ENCODE data around the gene TPD52L2. TPM values are rescaled to one million over a fixed set of nuclear protein-coding genes. Genes with fewer than 3 reads are reported as not detected.
A peak's percentile ranks its signal among the peaks of the same experiment; 100 is the strongest.

The TPD52L2 gene
- total RNA-seq, 1 experiment from 2014 or later = 113 TPM

- Histone ChIP-seq H3K4me3 (ENCODE audit: low read depth in 2 of 2, low read length in 2 of 2) (peak within 1 kb of the TSS; percentile 53 to 63), H3K36me3 (ENCODE audit: control insufficient read depth, insufficient read depth, low read length) (no peaks in the 10 kb centered on the region), H3K27me3 (ENCODE audit: control insufficient read depth, insufficient read depth, low read length) (no peaks in the 10 kb centered on the region), H3K4me1 (ENCODE audit: control insufficient read depth, insufficient read depth, low read length) (peaks cover 42% of the 10 kb centered on the region), H3K27ac (ENCODE audit: low read length) (peak within 1 kb of the TSS; percentile 77), H3K9me3 (ENCODE audit: control insufficient read depth, insufficient read depth, low read depth, low read length) (no peaks in the 10 kb centered on the region)
- TF ChIP-seq REST (IDR thresholded peaks at IDR 0.05; ENCODE audit: insufficient read depth in 1 of 2, low read depth in 2 of 2, low read length in 1 of 2) (no peak), CTCF (IDR thresholded peaks at IDR 0.05) (no peak), POLR2AphosphoS5 (IDR thresholded peaks at IDR 0.05; ENCODE audit: low read depth, low read length) (no peak), TCF7L2 (IDR thresholded peaks at IDR 0.05; ENCODE audit: low read depth, low read length) (no peak), SIN3A (IDR thresholded peaks at IDR 0.05; ENCODE audit: borderline replicate concordance, insufficient read depth, low read depth, low read length) (no peak)
- CTCF ChIA-PET = no interaction called here
- in situ Hi-C loops (cut with HindIII; ENCODE audit: low pct_unique_long_range_greater_than_20kb, low sequenced_read_pairs) = no loop called here
- peak; percentile 66 for ATAC-seq
- BruUV-seq (replicated peaks) = no TSS peak
- DNase-seq (ENCODE audit: low read depth, low spot score) = no peak
- intact Hi-C loops (cut with micrococcal nuclease; ENCODE audit: unreplicated experiment) = no loop called here
- POLR2A ChIA-PET = no interaction called here
Observed at GRCh38 chr20:63830841-63831588, 34.1 kb upstream of the TPD52L2 start, which contains the start of gene ZBTB46. Gene ZBTB46 (minus strand): TSS chr20:63831264. CDS start chr20:63790757, 40,507 bp downstream.

GRCh38 chr20:63831646-63831992, 33.5 kb upstream of the TPD52L2 start:
- DNase-seq (ENCODE audit: low read depth, low spot score) (no peak), ATAC-seq (peak; percentile 46)
- H3K27ac ChIP-seq (ENCODE audit: low read length) = no peak overlapping the region; the same call in 1 of the 2 replicates
- ChIA-PET POLR2A (no interaction called here), CTCF (no interaction called here)
- intact Hi-C loops (cut with micrococcal nuclease; ENCODE audit: unreplicated experiment) = no loop called here
- H3K4me1 ChIP-seq (ENCODE audit: control insufficient read depth, insufficient read depth, low read length) = peaks cover 41% of the 10 kb centered on the region
- no TSS peak for BruUV-seq (replicated peaks)
- no peaks in the 10 kb centered on the region for H3K36me3 ChIP-seq (ENCODE audit: control insufficient read depth, insufficient read depth, low read length)
- peak overlapping the region; percentile 42 to 51 for H3K4me3 ChIP-seq (ENCODE audit: low read depth in 2 of 2, low read length in 2 of 2)
- H3K9me3 ChIP-seq (ENCODE audit: control insufficient read depth, insufficient read depth, low read depth, low read length) = no peaks in the 10 kb centered on the region
- in situ Hi-C loops (cut with HindIII; ENCODE audit: low pct_unique_long_range_greater_than_20kb, low sequenced_read_pairs) = no loop called here
- TF ChIP-seq POLR2AphosphoS5 (IDR thresholded peaks at IDR 0.05; ENCODE audit: low read depth, low read length) = no peak
- TF ChIP-seq REST (IDR thresholded peaks at IDR 0.05; ENCODE audit: insufficient read depth in 1 of 2, low read depth in 2 of 2, low read length in 1 of 2) = no peak
- no peak for TF ChIP-seq TCF7L2 (IDR thresholded peaks at IDR 0.05; ENCODE audit: low read depth, low read length)
- no peaks in the 10 kb centered on the region for H3K27me3 ChIP-seq (ENCODE audit: control insufficient read depth, insufficient read depth, low read length)
